Smooth muscle cell (in vitro differentiated cells): ENCODE results near the gene CAND1. TPM values are rescaled to one million over a fixed set of nuclear protein-coding genes. Genes with fewer than 3 reads are reported as not detected.

Experiments
- DNase-seq: peaks from one replicate; lab custom pipeline; 2025; ENCODE audit not compliant: unreplicated experiment; lab: John Stamatoyannopoulos, UW
- H2AFZ ChIP-seq: fragments of 200-600 bp; sonication (generic); 2 replicates; pipeline ENCODE4 v1.6.0; 2016; ENCODE audit warnings: antibody characterized with exemption, low read depth, mild to moderate bottlenecking
- H3F3A ChIP-seq: fragments of 200-600 bp; sonication (generic); 2 replicates; pipeline ENCODE4 v1.6.0; 2017; ENCODE audit warnings: antibody characterized with exemption, low read depth
- H3K27ac ChIP-seq: fragments of 200-600 bp; sonication (generic); 2 replicates; pipeline ENCODE4 v1.5.1; 2016; ENCODE audit warnings: low read depth, mild to moderate bottlenecking
- H3K27me3 ChIP-seq: fragments of 200-600 bp; sonication (generic); 2 replicates; pipeline ENCODE4 v1.6.1; 2016; ENCODE audit warnings: low read depth, mild to moderate bottlenecking
- H3K36me3 ChIP-seq: fragments of 200-600 bp; sonication (generic); 2 replicates; pipeline ENCODE4 v1.5.1; 2016; ENCODE audit warnings: low read depth
- H3K4me1 ChIP-seq: fragments of 200-600 bp; sonication (generic); 2 replicates; pipeline ENCODE4 v1.5.1; 2016; ENCODE audit warnings: low read depth
- H3K4me2 ChIP-seq: fragments of 200-600 bp; sonication (generic); 2 replicates; pipeline ENCODE4 v1.6.0; 2016; ENCODE audit warnings: mild to moderate bottlenecking
- H3K4me3 ChIP-seq: fragments of 200-600 bp; sonication (generic); 2 replicates; pipeline ENCODE4 v1.5.1; 2016; ENCODE audit warnings: mild to moderate bottlenecking
- H3K79me2 ChIP-seq: fragments of 200-600 bp; sonication (generic); 2 replicates; pipeline ENCODE4 v1.6.0; 2016; ENCODE audit warnings: low read depth, mild to moderate bottlenecking
- H3K9ac ChIP-seq: fragments of 200-600 bp; sonication (generic); 2 replicates; pipeline ENCODE4 v1.6.0; 2016; ENCODE audit warnings: low read depth
- H3K9me3 ChIP-seq: fragments of 200-600 bp; sonication (generic); replicated peaks from 2 replicates; pipeline ENCODE4 v1.5.1; 2016; ENCODE audit warnings: low read depth
- H4K20me1 ChIP-seq: fragments of 200-600 bp; sonication (generic); 2 replicates; pipeline ENCODE4 v1.6.0; 2016; ENCODE audit warnings: low read depth
- CTCF ChIP-seq: fragments of 200-600 bp; sonication (generic); IDR thresholded peaks from 2 replicates; pipeline ENCODE4 v1.5.1; 2017; ENCODE audit warnings: borderline replicate concordance, mild to moderate bottlenecking, antibody characterized with exemption; ENCODE audit not compliant: insufficient read depth, poor library complexity, severe bottlenecking
- WGBS: methylation state at CpG from one replicate; pipeline ENCODE4 v1.1.7; 2016; ENCODE audit warnings: low lambda C conversion rate; 5-methylcytosine and 5-hydroxymethylcytosine counted together
- polyA plus RNA-seq: library from polyadenylated mRNA; unstranded; fragments of >200 nt; fragmentation: Nextera tagmentation; extraction: Ambion mirVana; gene quantifications from 2 replicates; pipeline ENCODE4 v1.2.1, GENCODE V29; 2016
- total RNA-seq: library from RNA; depleted of rRNA; stranded (reverse); fragments of >200 nt; gene quantifications from 2 replicates; pipeline ENCODE4 v1.2.3, GENCODE V29; 2014

The CAND1 gene
- total and polyA plus RNA-seq, 2 experiments from 2014 or later: 122 to 123 TPM

- no peak overlapping the region for H3K9ac ChIP-seq
- H3K36me3 ChIP-seq: peaks cover 6% of the 10 kb centered on the region
- no peaks in the 10 kb centered on the region for H3K27me3 ChIP-seq
- H4K20me1 ChIP-seq: peaks cover 98% of the 10 kb centered on the region
- no peak overlapping the region for H3K27ac ChIP-seq
- H3F3A ChIP-seq: no peaks in the 10 kb centered on the region
- H3K4me2 ChIP-seq: no peak overlapping the region
- no peak overlapping the region for H2AFZ ChIP-seq
- TF ChIP-seq CTCF: no peak
- H3K4me3 ChIP-seq: no peak overlapping the region
- DNase-seq: no peak
- no peaks in the 10 kb centered on the region for H3K9me3 ChIP-seq
- WGBS: 98% methylated on average over 2 of the region's 2 CpGs
- H3K79me2 ChIP-seq: peaks cover 100% of the 10 kb centered on the region
- H3K4me1 ChIP-seq: no peaks in the 10 kb centered on the region
Measured at GRCh38 chr12:67288561-67288960, 19.4 kb downstream of the CAND1 start.

- no peak for DNase-seq
- H3K9me3 ChIP-seq: no peaks in the 10 kb centered on the region
- H3K27ac ChIP-seq: no peak overlapping the region
- 95% methylated on average over 2 of the region's 2 CpGs for WGBS
- H3K27me3 ChIP-seq: no peaks in the 10 kb centered on the region
- peaks cover 96% of the 10 kb centered on the region for H4K20me1 ChIP-seq
- H3K4me2 ChIP-seq: no peak overlapping the region
- no peak overlapping the region for H2AFZ ChIP-seq
- peaks cover 11% of the 10 kb centered on the region for H3K36me3 ChIP-seq
- TF ChIP-seq CTCF: no peak
- no peaks in the 10 kb centered on the region for H3F3A ChIP-seq
- no peak overlapping the region for H3K9ac ChIP-seq
- peaks cover 98% of the 10 kb centered on the region for H3K79me2 ChIP-seq
- no peak overlapping the region for H3K4me3 ChIP-seq
- no peaks in the 10 kb centered on the region for H3K4me1 ChIP-seq
Measured at GRCh38 chr12:67290378-67290777, 21.2 kb downstream of the CAND1 start.

- Histone ChIP-seq H2AFZ (no peak overlapping the region), H3K4me2 (no peak overlapping the region)
- WGBS: 95% methylated on average over 2 of the region's 2 CpGs
Measured at GRCh38 chr12:67299526-67299925, 30.4 kb downstream of the CAND1 start.

More at GRCh38 chr12:67299526-67299925, 30.4 kb downstream of the CAND1 start:
- H3K79me2 ChIP-seq: peaks cover 40% of the 10 kb centered on the region
- no peak for DNase-seq
- H3K36me3 ChIP-seq: peaks cover 36% of the 10 kb centered on the region
- H3F3A ChIP-seq: no peaks in the 10 kb centered on the region
- peaks cover 71% of the 10 kb centered on the region for H4K20me1 ChIP-seq
- no peak overlapping the region for H3K9ac ChIP-seq
- H3K27ac ChIP-seq: no peak overlapping the region
- no peaks in the 10 kb centered on the region for H3K4me1 ChIP-seq
- TF ChIP-seq CTCF: no peak
- no peaks in the 10 kb centered on the region for H3K27me3 ChIP-seq
- no peaks in the 10 kb centered on the region for H3K9me3 ChIP-seq
- H3K4me3 ChIP-seq: no peak overlapping the region
